PFSK-1 (cell line): ENCODE results near the gene TBC1D22B.

ENCODE experiments used
- FOXP2 ChIP-seq: optimal IDR thresholded peaks from 2 replicates; pipeline ENCODE3; 2011; ENCODE audit warnings: borderline replicate concordance, control low read depth, inconsistent platforms; ENCODE audit not compliant: insufficient read depth; ENCODE audit errors: extremely low read length, extremely low read depth
- POLR2AphosphoS5 ChIP-seq: IDR thresholded peaks from 2 replicates; pipeline ENCODE4 v1.6.1; 2012; ENCODE audit warnings: low read depth, mild to moderate bottlenecking, control low read depth, low read length, moderate library complexity
- SIN3A ChIP-seq: IDR thresholded peaks from 2 replicates; pipeline ENCODE4 v1.6.1; 2012; ENCODE audit warnings: mild to moderate bottlenecking, low read length, moderate library complexity, borderline replicate concordance; ENCODE audit not compliant: insufficient read depth
- TAF1 ChIP-seq: IDR thresholded peaks from 2 replicates; pipeline ENCODE4 v1.6.1; 2012; ENCODE audit warnings: low read length, control low read depth, borderline replicate concordance; ENCODE audit not compliant: insufficient read depth
- TF ChIP-seq, protein P1 (sequence below), 2 experiments: IDR thresholded peaks; 2 replicates each; pipeline versions ENCODE4 v1.6.1 to v1.8.0; 2011 to 2012; ENCODE audit warnings: low read depth in 2 of 2, low read length in 2 of 2, control low read depth in 1 of 2, inconsistent platforms in 1 of 2, mild to moderate bottlenecking in 1 of 2, moderate library complexity in 1 of 2; ENCODE audit not compliant: insufficient read depth in 1 of 2

DNA sequence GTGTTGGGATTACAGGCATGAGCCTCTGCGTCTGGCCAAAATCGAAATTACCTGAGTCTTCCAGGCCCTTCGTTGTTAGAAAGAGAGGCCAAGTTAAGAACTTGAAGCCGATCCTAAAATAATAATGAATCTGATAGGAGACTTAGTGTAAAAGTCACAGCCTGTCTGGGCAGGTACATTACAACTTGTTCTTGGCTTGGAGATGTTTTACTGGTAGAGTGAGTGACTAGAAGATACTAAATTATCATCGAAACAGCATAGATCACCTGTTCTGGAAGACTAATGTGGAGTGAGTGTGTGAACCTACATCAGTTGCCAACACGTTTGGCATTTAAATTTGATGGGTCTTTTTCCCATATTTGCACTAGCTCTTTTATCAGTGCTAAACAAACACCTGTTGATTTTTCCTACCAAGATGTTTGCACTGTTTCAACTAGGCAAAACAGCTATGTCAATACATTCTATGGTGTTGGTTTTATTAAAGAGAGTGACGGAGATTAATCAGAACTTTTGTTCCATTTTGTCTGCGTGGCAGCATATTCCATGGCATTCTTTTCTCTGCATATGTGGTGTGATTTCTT lies 5.0 kb downstream of the TBC1D22B start:
- TF ChIP-seq TAF1 (no peak), POLR2AphosphoS5 (no peak), SIN3A (no peak), FOXP2 (no peak)
- TF ChIP-seq, protein P1, sequence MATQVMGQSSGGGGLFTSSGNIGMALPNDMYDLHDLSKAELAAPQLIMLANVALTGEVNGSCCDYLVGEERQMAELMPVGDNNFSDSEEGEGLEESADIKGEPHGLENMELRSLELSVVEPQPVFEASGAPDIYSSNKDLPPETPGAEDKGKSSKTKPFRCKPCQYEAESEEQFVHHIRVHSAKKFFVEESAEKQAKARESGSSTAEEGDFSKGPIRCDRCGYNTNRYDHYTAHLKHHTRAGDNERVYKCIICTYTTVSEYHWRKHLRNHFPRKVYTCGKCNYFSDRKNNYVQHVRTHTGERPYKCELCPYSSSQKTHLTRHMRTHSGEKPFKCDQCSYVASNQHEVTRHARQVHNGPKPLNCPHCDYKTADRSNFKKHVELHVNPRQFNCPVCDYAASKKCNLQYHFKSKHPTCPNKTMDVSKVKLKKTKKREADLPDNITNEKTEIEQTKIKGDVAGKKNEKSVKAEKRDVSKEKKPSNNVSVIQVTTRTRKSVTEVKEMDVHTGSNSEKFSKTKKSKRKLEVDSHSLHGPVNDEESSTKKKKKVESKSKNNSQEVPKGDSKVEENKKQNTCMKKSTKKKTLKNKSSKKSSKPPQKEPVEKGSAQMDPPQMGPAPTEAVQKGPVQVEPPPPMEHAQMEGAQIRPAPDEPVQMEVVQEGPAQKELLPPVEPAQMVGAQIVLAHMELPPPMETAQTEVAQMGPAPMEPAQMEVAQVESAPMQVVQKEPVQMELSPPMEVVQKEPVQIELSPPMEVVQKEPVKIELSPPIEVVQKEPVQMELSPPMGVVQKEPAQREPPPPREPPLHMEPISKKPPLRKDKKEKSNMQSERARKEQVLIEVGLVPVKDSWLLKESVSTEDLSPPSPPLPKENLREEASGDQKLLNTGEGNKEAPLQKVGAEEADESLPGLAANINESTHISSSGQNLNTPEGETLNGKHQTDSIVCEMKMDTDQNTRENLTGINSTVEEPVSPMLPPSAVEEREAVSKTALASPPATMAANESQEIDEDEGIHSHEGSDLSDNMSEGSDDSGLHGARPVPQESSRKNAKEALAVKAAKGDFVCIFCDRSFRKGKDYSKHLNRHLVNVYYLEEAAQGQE (IDR thresholded peaks at IDR 0.05; ENCODE audit: insufficient read depth in 1 of 2, low read depth in 2 of 2, low read length in 2 of 2), result no peak
